GM23338 (cell line): Measurements from ENCODE around the gene SERPINC1. TPM values are rescaled to one million over a fixed set of nuclear protein-coding genes. Genes with fewer than 3 reads are reported as not detected.

Experiments
- ATAC-seq: fragments of 200-7000 bp; cut with Tn5 transposase; 3 replicates; pipeline ENCODE4 v1.9.1; 2020
- DNase-seq: peaks from one replicate; pipeline ENCODE4 v3.0.0-alpha.2; 2015; ENCODE audit warnings: low spot score
- H2AFZ ChIP-seq: fragments of 200-600 bp; sonication (generic); 2 replicates; pipeline ENCODE4 v1.8.0; 2016; ENCODE audit warnings: antibody characterized with exemption, mild to moderate bottlenecking, moderate library complexity
- H3F3A ChIP-seq: fragments of 200-600 bp; sonication (generic); replicated peaks from 2 replicates; pipeline ENCODE4 v1.8.0; 2017; ENCODE audit warnings: antibody characterized with exemption, mixed run types, low read depth
- H3K27ac ChIP-seq: fragments of 200-600 bp; sonication (generic); 2 replicates; pipeline ENCODE4 v1.6.1; 2016; ENCODE audit warnings: low read depth
- H3K27me3 ChIP-seq: fragments of 200-600 bp; sonication (generic); 2 replicates; pipeline ENCODE4 v1.8.0; 2016; ENCODE audit warnings: mild to moderate bottlenecking, mixed run types, moderate library complexity; ENCODE audit not compliant: insufficient read depth
- H3K36me3 ChIP-seq: fragments of 200-600 bp; sonication (generic); 2 replicates; pipeline ENCODE4 v1.8.0; 2016; ENCODE audit warnings: mild to moderate bottlenecking; ENCODE audit not compliant: insufficient read depth
- H3K4me1 ChIP-seq: fragments of 200-600 bp; sonication (generic); 2 replicates; pipeline ENCODE4 v1.8.0; 2016; ENCODE audit warnings: mild to moderate bottlenecking, moderate library complexity; ENCODE audit not compliant: insufficient read depth
- H3K4me2 ChIP-seq: fragments of 200-600 bp; sonication (generic); 2 replicates; pipeline ENCODE4 v1.7.1; 2017; ENCODE audit warnings: mixed run types
- H3K4me3 ChIP-seq: fragments of 200-600 bp; sonication (generic); 2 replicates; pipeline ENCODE4 v1.6.1; 2016; ENCODE audit warnings: mixed run types
- H3K79me2 ChIP-seq: fragments of 200-600 bp; sonication (generic); replicated peaks from 2 replicates; pipeline ENCODE4 v1.8.0; 2017; ENCODE audit warnings: mild to moderate bottlenecking; ENCODE audit not compliant: insufficient read depth
- H3K9me2 ChIP-seq: fragments of 200-600 bp; sonication (generic); 2 replicates; pipeline ENCODE4 v1.8.0; 2017; ENCODE audit not compliant: insufficient read depth
- H4K20me1 ChIP-seq: fragments of 200-600 bp; sonication (generic); replicated peaks from 2 replicates; pipeline ENCODE4 v1.8.0; 2017; ENCODE audit warnings: mild to moderate bottlenecking; ENCODE audit not compliant: insufficient read depth
- H3K27ac Mint-ChIP-seq: 2 replicates; pipeline ENCODE4 v1.8.0; 2020; ENCODE audit warnings: inconsistent platforms, mild to moderate bottlenecking, moderate library complexity, mixed read lengths
- H3K27me3 Mint-ChIP-seq: 3 replicates; pipeline ENCODE4 v1.8.0; 2022; ENCODE audit warnings: low read depth, mild to moderate bottlenecking, moderate library complexity, mixed read lengths, inconsistent platforms; ENCODE audit not compliant: insufficient read depth, poor library complexity
- H3K36me3 Mint-ChIP-seq: 3 replicates; pipeline ENCODE4 v1.8.0; 2021; ENCODE audit warnings: low read depth, mild to moderate bottlenecking, inconsistent platforms, moderate library complexity, mixed read lengths
- H3K4me1 Mint-ChIP-seq: 3 replicates; pipeline ENCODE4 v1.8.0; 2020; ENCODE audit warnings: mild to moderate bottlenecking, inconsistent platforms, mixed read lengths
- H3K4me3 Mint-ChIP-seq: 3 replicates; pipeline ENCODE4 v1.8.0; 2021; ENCODE audit warnings: moderate library complexity, mild to moderate bottlenecking, inconsistent platforms, mixed read lengths
- H3K9me3 Mint-ChIP-seq: 3 replicates; pipeline ENCODE4 v1.8.0; 2020; ENCODE audit warnings: moderate library complexity, mild to moderate bottlenecking, inconsistent platforms, mixed read lengths
- CREB1 ChIP-seq: fragments of 250-450 bp; sonication (Bioruptor Pico); IDR thresholded peaks from 2 replicates; pipeline ENCODE4 v1.5.0; 2020; ENCODE audit warnings: low read depth, mild to moderate bottlenecking, moderate library complexity
- CTCF ChIP-seq, 2 experiments: fragments of 200-600 bp in 1 of 2; sonication (generic) in 1 of 2; conservative IDR thresholded peaks; 2 replicates each; pipeline versions ENCODE4 v1.5.1 to v1.6.1; 2016 to 2017; ENCODE audit warnings: antibody characterized with exemption in 2 of 2, low read depth in 2 of 2, mild to moderate bottlenecking in 2 of 2, moderate library complexity in 1 of 2
- ETS1 ChIP-seq: IDR thresholded peaks from 2 replicates; pipeline ENCODE4 v1.6.1; 2016; ENCODE audit warnings: antibody characterized with exemption
- EZH2 ChIP-seq: fragments of 200-600 bp; sonication (generic); IDR thresholded peaks from one replicate; pipeline ENCODE4 v1.8.0; 2017; ENCODE audit warnings: antibody characterized with exemption, mild to moderate bottlenecking, low read depth; ENCODE audit not compliant: unreplicated experiment
- EZH2phosphoT487 ChIP-seq: fragments of 200-600 bp; sonication (generic); IDR thresholded peaks from one replicate; pipeline ENCODE4 v1.8.1; 2018; ENCODE audit warnings: antibody characterized with exemption; ENCODE audit not compliant: unreplicated experiment
- JUNB ChIP-seq: IDR thresholded peaks from one replicate; pipeline ENCODE4 v1.6.1; 2016; ENCODE audit warnings: antibody characterized with exemption; ENCODE audit not compliant: unreplicated experiment
- NANOG ChIP-seq: IDR thresholded peaks from 2 replicates; pipeline ENCODE4 v1.6.1; 2016; ENCODE audit warnings: antibody characterized with exemption, borderline replicate concordance
- POLR2AphosphoS5 ChIP-seq: IDR thresholded peaks from 2 replicates; pipeline ENCODE4 v1.6.1; 2016; ENCODE audit warnings: antibody characterized with exemption, low read depth
- REST ChIP-seq: IDR thresholded peaks from one replicate; pipeline ENCODE4 v1.6.1; 2018; ENCODE audit warnings: antibody characterized with exemption; ENCODE audit not compliant: unreplicated experiment
- STAT1 ChIP-seq: IDR thresholded peaks from one replicate; pipeline ENCODE4 v1.6.1; 2016; ENCODE audit warnings: antibody characterized with exemption; ENCODE audit not compliant: unreplicated experiment
- ZNF114 ChIP-seq: fragments of 250-450 bp; sonication (Bioruptor Pico); IDR thresholded peaks from 2 replicates; pipeline ENCODE4 v1.5.0; 2020; ENCODE audit warnings: mild to moderate bottlenecking, moderate library complexity
- ZNF331 ChIP-seq: fragments of 250-450 bp; sonication (Bioruptor Pico); IDR thresholded peaks from 2 replicates; pipeline ENCODE4 v1.5.0; 2020; ENCODE audit warnings: low read depth, mild to moderate bottlenecking, moderate library complexity
- ZNF462 ChIP-seq: fragments of 250-450 bp; sonication (Bioruptor Pico); IDR thresholded peaks from 2 replicates; pipeline ENCODE4 v1.5.0; 2020; ENCODE audit warnings: mild to moderate bottlenecking, moderate library complexity
- polyA plus RNA-seq: library from polyadenylated mRNA; unstranded; fragments of >200 nt; fragmentation: Nextera tagmentation; extraction: Ambion mirVana; gene quantifications from 2 replicates; pipeline ENCODE4 v1.2.1, GENCODE V29; 2016
- total RNA-seq: library from RNA; depleted of rRNA; stranded (reverse); fragments of >200 nt; shearing (Covaris generic); gene quantifications from 2 replicates; pipeline ENCODE4 v1.2.3, GENCODE V29; 2014

The SERPINC1 gene
- total and polyA plus RNA-seq, 2 experiments from 2014 or later: not detected

GRCh38 chr1:173913111-173913510, 4.0 kb downstream of the SERPINC1 start:
- H3K9me2 ChIP-seq: peaks cover 16% of the 10 kb centered on the region; the same call in 1 of the 2 replicates
- no peaks in the 10 kb centered on the region; the same call in 1 of the 2 replicates for H3K36me3 ChIP-seq
- Mint-ChIP-seq H3K9me3 (no peaks in the 10 kb centered on the region), H3K4me3 (no peak overlapping the region), H3K27me3 (peaks cover 2% of the 10 kb centered on the region), H3K4me1 (no peaks in the 10 kb centered on the region; the same call in 2 of the 3 replicates), H3K36me3 (peaks cover 7% of the 10 kb centered on the region; the same call in 2 of the 3 replicates), H3K27ac (no peak overlapping the region)
- H3K4me1 ChIP-seq: no peaks in the 10 kb centered on the region
- no peak for DNase-seq
- no peak overlapping the region for H3K4me3 ChIP-seq
- no peaks in the 10 kb centered on the region for H3K27me3 ChIP-seq
- no peak for ATAC-seq
- H3K27ac ChIP-seq: no peak overlapping the region
- no peaks in the 10 kb centered on the region for H3F3A ChIP-seq
- TF ChIP-seq CTCF (conservative IDR thresholded peaks at IDR 0.05; ENCODE audit: low read depth in 2 of 2) (no peak), ETS1 (no peak), CREB1 (no peak), EZH2 (no peak), NANOG (no peak), POLR2AphosphoS5 (no peak), ZNF462 (CRISPR knock-in tag) (no peak), ZNF114 (no peak), STAT1 (no peak), ZNF331 (CRISPR knock-in tag) (no peak), REST (no peak), EZH2phosphoT487 (no peak), JUNB (no peak)
- no peaks in the 10 kb centered on the region for H3K79me2 ChIP-seq
- H3K4me2 ChIP-seq: no peak overlapping the region
- H4K20me1 ChIP-seq: no peaks in the 10 kb centered on the region
- H2AFZ ChIP-seq: no peak overlapping the region
